Mesenchymal stem cell (in vitro differentiated cells and primary cell): ENCODE measurements around the gene MFNG.

Source experiments
- DNase-seq: peaks from one replicate; pipeline ENCODE4 v3.0.0-alpha.2; 2013
- H2AFZ ChIP-seq: one replicate; pipeline ENCODE4 v1.6.1; 2013; ENCODE audit warnings: low read depth, mild to moderate bottlenecking, control low read depth, inconsistent platforms, low read length, moderate library complexity
- H2AK5ac ChIP-seq: 2 replicates; pipeline ENCODE4 v1.6.1; 2013; ENCODE audit warnings: low read length, moderate library complexity, mild to moderate bottlenecking, inconsistent platforms; ENCODE audit not compliant: severe bottlenecking
- H2BK120ac ChIP-seq: one replicate; pipeline ENCODE4 v1.6.1; 2013; ENCODE audit warnings: low read depth, mild to moderate bottlenecking, inconsistent platforms, low read length, moderate library complexity
- H2BK12ac ChIP-seq, 2 experiments: one replicate each; pipeline ENCODE4 v1.6.1; 2013; ENCODE audit warnings: inconsistent platforms in 2 of 2, low read length in 2 of 2, mild to moderate bottlenecking in 2 of 2, moderate library complexity in 2 of 2, control low read depth in 1 of 2
- H2BK15ac ChIP-seq: one replicate; pipeline ENCODE4 v1.6.1; 2013; ENCODE audit warnings: mild to moderate bottlenecking, low read depth, inconsistent platforms; ENCODE audit not compliant: poor library complexity, severe bottlenecking
- H2BK5ac ChIP-seq: 2 replicates; pipeline ENCODE4 v1.6.1; 2013; ENCODE audit warnings: low read depth, mild to moderate bottlenecking, low read length, control low read depth, inconsistent platforms; ENCODE audit not compliant: poor library complexity, severe bottlenecking
- H3K14ac ChIP-seq, 2 experiments: one replicate each; pipeline ENCODE4 v1.6.1; 2013; ENCODE audit warnings: inconsistent platforms in 2 of 2, low read length in 2 of 2, control low read depth in 1 of 2, mild to moderate bottlenecking in 1 of 2, moderate library complexity in 1 of 2
- H3K18ac ChIP-seq, 2 experiments: one replicate each; pipeline ENCODE4 v1.6.1; 2013; ENCODE audit warnings: inconsistent platforms in 2 of 2, low read length in 2 of 2, control low read depth in 1 of 2, low read depth in 1 of 2, mild to moderate bottlenecking in 1 of 2
- H3K23ac ChIP-seq, 2 experiments: one replicate each; pipeline ENCODE4 v1.6.1; 2013; ENCODE audit warnings: inconsistent platforms in 2 of 2, low read length in 2 of 2, mild to moderate bottlenecking in 2 of 2, moderate library complexity in 2 of 2, control low read depth in 1 of 2
- H3K27ac ChIP-seq: 2 replicates; pipeline ENCODE4 v1.5.1; 2013; ENCODE audit warnings: mild to moderate bottlenecking, moderate library complexity, low read length, control low read depth, inconsistent platforms; ENCODE audit not compliant: poor library complexity, severe bottlenecking
- H3K27me3 ChIP-seq, 2 experiments: 2 replicates each; pipeline versions ENCODE4 v1.6.1 to v1.7.0; 2013; ENCODE audit warnings: low read length in 2 of 2, mild to moderate bottlenecking in 2 of 2, moderate library complexity in 2 of 2, control low read depth in 1 of 2, inconsistent platforms in 1 of 2; ENCODE audit not compliant: control insufficient read depth in 1 of 2, insufficient read depth in 1 of 2
- H3K36me3 ChIP-seq, 2 experiments: 2 replicates each; pipeline versions ENCODE4 v1.6.1 to v1.7.0; 2013; ENCODE audit warnings: low read length in 2 of 2, control low read depth in 1 of 2, inconsistent platforms in 1 of 2, low read depth in 1 of 2, mild to moderate bottlenecking in 1 of 2; ENCODE audit not compliant: insufficient read depth in 2 of 2, control insufficient read depth in 1 of 2
- H3K4ac ChIP-seq, 2 experiments: one replicate each; pipeline ENCODE4 v1.6.1; 2013; ENCODE audit warnings: inconsistent platforms in 2 of 2, low read length in 2 of 2, mild to moderate bottlenecking in 2 of 2, moderate library complexity in 2 of 2, control low read depth in 1 of 2, low read depth in 1 of 2
- H3K4me1 ChIP-seq: 2 replicates; pipeline ENCODE4 v1.6.1; 2013; ENCODE audit warnings: low read depth, low read length, control low read depth; ENCODE audit not compliant: control insufficient read depth, insufficient read depth
- H3K4me2 ChIP-seq: 2 replicates; pipeline ENCODE4 v1.6.1; 2013; ENCODE audit warnings: low read length, mild to moderate bottlenecking, inconsistent platforms; ENCODE audit not compliant: poor library complexity, severe bottlenecking
- H3K4me3 ChIP-seq, 2 experiments: 2 replicates each; pipeline versions ENCODE4 v1.5.1 to v1.7.0; 2013; ENCODE audit warnings: low read length in 2 of 2, mild to moderate bottlenecking in 2 of 2, control low read depth in 1 of 2, low read depth in 1 of 2; ENCODE audit not compliant: insufficient read depth in 1 of 2
- H3K79me1 ChIP-seq: replicated peaks from 2 replicates; pipeline ENCODE4 v1.6.1; 2013; ENCODE audit warnings: mild to moderate bottlenecking, control low read depth, low read length, inconsistent platforms; ENCODE audit not compliant: poor library complexity, severe bottlenecking
- H3K9ac ChIP-seq: 2 replicates; pipeline ENCODE4 v1.7.0; 2013; ENCODE audit warnings: mild to moderate bottlenecking, low read length, moderate library complexity
- H3K9me3 ChIP-seq: 2 replicates; pipeline ENCODE4 v1.7.0; 2013; ENCODE audit warnings: mild to moderate bottlenecking, low read length; ENCODE audit not compliant: control insufficient read depth
- H4K8ac ChIP-seq: one replicate; pipeline ENCODE4 v1.6.1; 2013; ENCODE audit warnings: inconsistent platforms, mild to moderate bottlenecking, low read length, moderate library complexity
- H4K91ac ChIP-seq: one replicate; pipeline ENCODE4 v1.6.1; 2013; ENCODE audit warnings: mild to moderate bottlenecking, low read length, inconsistent platforms
- WGBS: methylation state at CpG from one replicate; pipeline ENCODE4 v1.1.7; 2013; ENCODE audit warnings: mixed read lengths; 5-methylcytosine and 5-hydroxymethylcytosine counted together

MFNG gene

GRCh38 chr22:37525746-37526350 lies 39.7 kb upstream of the MFNG start:
- Histone ChIP-seq H2BK15ac (no peak overlapping the region), H2AK5ac (no peak overlapping the region), H3K14ac (no peak overlapping the region), H3K36me3 (no peaks in the 10 kb centered on the region), H2AFZ (no peak overlapping the region), H3K18ac (peak overlapping the region in 1 of 2 experiments; percentile 61), H2BK120ac (no peak overlapping the region), H2BK5ac (no peak overlapping the region), H2BK12ac (peak overlapping the region in 1 of 2 experiments; percentile 81), H3K4me3 (no peak overlapping the region), H3K4me1 (peaks cover 20% of the 10 kb centered on the region), H3K4ac (no peak overlapping the region), H3K9me3 (no peaks in the 10 kb centered on the region), H4K8ac (no peak overlapping the region), H3K23ac (no peak overlapping the region), H3K27ac (no peak overlapping the region), H3K4me2 (no peak overlapping the region), H3K27me3 (no peaks in the 10 kb centered on the region), H3K9ac (peak overlapping the region; percentile 50), H3K79me1 (no peaks in the 10 kb centered on the region), H4K91ac (no peak overlapping the region)
- WGBS = 73% methylated on average over 7 of the region's 7 CpGs
- no peak for DNase-seq

DNA sequence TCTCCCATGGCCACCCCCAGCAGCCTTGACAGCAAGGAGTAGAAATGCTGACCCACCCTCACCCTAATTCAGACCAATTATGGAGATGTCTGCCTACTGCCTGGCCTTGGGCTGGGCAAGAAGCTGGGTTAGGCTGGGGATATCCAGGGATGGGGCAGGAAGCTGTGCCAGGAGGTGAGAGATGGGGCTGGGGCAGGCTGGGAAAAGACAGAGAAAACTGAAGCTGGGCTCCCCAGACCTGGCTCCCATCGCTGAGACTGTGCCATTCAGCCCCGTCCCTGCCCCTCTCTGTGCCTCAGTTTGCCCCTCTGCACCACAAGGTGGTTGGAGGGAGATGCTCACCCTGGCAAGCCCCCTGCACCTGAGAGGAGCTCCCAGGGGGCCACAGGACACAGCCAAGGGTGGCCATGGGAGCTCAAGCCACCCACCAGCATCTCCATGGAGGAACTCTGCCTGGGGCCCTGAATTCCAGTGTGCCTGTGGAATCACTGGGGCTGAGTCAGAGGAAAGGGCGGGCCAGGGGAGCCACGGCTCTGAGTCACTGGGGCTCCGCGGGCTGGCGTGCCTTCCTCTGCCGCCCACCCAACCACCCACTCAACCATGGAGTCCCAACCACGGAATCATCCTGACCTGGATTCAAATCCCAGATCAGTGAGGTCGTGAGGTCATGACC lies 39.0 kb upstream of the MFNG start:
- H4K91ac ChIP-seq = peak overlapping the region; percentile 70
- peak overlapping the region; percentile 65 for H3K27ac ChIP-seq
- peak overlapping the region in 1 of 2 experiments; percentile 51 for H3K4me3 ChIP-seq
- peak overlapping the region; percentile 60 for H2BK15ac ChIP-seq
- H2AFZ ChIP-seq = no peak overlapping the region
- peak overlapping the region; percentile 16 to 58 for H3K4ac ChIP-seq
- DNase-seq = peak; percentile 87
- no peak overlapping the region for H2BK5ac ChIP-seq
- H3K9me3 ChIP-seq = no peaks in the 10 kb centered on the region
- H3K9ac ChIP-seq = peak overlapping the region; percentile 73
- no peaks in the 10 kb centered on the region for H3K36me3 ChIP-seq
- peaks cover 20% of the 10 kb centered on the region for H3K4me1 ChIP-seq
- H3K18ac ChIP-seq = peak overlapping the region; percentile 58 to 69
- no peaks in the 10 kb centered on the region for H3K79me1 ChIP-seq
- H2AK5ac ChIP-seq = peak overlapping the region; percentile 88
- H4K8ac ChIP-seq = peak overlapping the region; percentile 80
- H2BK120ac ChIP-seq = peak overlapping the region; percentile 29
- H3K27me3 ChIP-seq = no peaks in the 10 kb centered on the region
- peak overlapping the region in 1 of 2 experiments; percentile 30 for H3K14ac ChIP-seq
- WGBS = 27% methylated on average over 9 of the region's 10 CpGs
- H2BK12ac ChIP-seq = peak overlapping the region in 1 of 2 experiments; percentile 88
- no peak overlapping the region for H3K4me2 ChIP-seq
- no peak overlapping the region for H3K23ac ChIP-seq

DNA sequence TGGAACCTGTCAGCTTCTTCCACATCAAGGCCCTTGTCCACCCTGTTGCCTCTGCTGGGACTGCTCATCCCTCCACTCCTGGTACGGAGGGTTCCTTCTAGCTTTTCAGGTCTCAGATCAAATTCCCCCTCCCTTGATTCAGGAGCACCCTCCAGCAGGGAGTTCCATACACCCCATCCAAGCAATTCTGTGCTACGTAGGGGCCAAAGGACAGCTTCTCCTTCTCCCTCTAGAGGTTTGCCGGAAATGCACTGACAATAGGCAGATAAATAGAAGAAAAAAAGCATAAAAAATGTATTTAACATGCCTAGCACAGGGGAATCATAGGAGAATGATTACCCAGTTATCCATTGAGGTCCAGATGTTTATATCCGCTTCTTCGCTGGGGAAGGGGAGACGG lies 36.3 kb upstream of the MFNG start:
- H2BK12ac ChIP-seq = no peak overlapping the region
- H4K91ac ChIP-seq = no peak overlapping the region
- H2BK120ac ChIP-seq = no peak overlapping the region
- no peak overlapping the region for H3K18ac ChIP-seq
- H3K23ac ChIP-seq = no peak overlapping the region
- H3K36me3 ChIP-seq = no peaks in the 10 kb centered on the region
- no peaks in the 10 kb centered on the region for H3K9me3 ChIP-seq
- H3K14ac ChIP-seq = no peak overlapping the region
- peaks cover 36% of the 10 kb centered on the region for H3K4me1 ChIP-seq
- H2AK5ac ChIP-seq = peak overlapping the region; percentile 23
- no peak for DNase-seq
- no peak overlapping the region for H2BK5ac ChIP-seq
- H2AFZ ChIP-seq = no peak overlapping the region
- H3K27me3 ChIP-seq = no peaks in the 10 kb centered on the region
- H3K4me2 ChIP-seq = no peak overlapping the region
- no peak overlapping the region for H3K9ac ChIP-seq
- no peak overlapping the region for H3K4me3 ChIP-seq
- no peak overlapping the region for H3K4ac ChIP-seq
- no peak overlapping the region for H4K8ac ChIP-seq
- no peak overlapping the region for H2BK15ac ChIP-seq
- H3K27ac ChIP-seq = no peak overlapping the region
- WGBS = 98% methylated on average over 5 of the region's 6 CpGs
- H3K79me1 ChIP-seq = no peaks in the 10 kb centered on the region

- Histone ChIP-seq H3K9me3 (peaks cover 5% of the 10 kb centered on the region), H3K4ac (no peak overlapping the region), H3K79me1 (no peaks in the 10 kb centered on the region), H3K4me1 (peaks cover 31% of the 10 kb centered on the region), H4K91ac (peak overlapping the region; percentile 4), H4K8ac (no peak overlapping the region), H2AFZ (no peak overlapping the region), H3K9ac (no peak overlapping the region), H3K4me3 (no peak overlapping the region), H3K4me2 (no peak overlapping the region), H2BK12ac (no peak overlapping the region), H3K18ac (no peak overlapping the region), H3K23ac (no peak overlapping the region), H2AK5ac (no peak overlapping the region), H2BK120ac (no peak overlapping the region), H3K14ac (no peak overlapping the region), H3K36me3 (peaks cover 0 to 8% of the 10 kb centered on the region in 2 experiments), H2BK15ac (no peak overlapping the region), H2BK5ac (no peak overlapping the region), H3K27me3 (no peaks in the 10 kb centered on the region), H3K27ac (no peak overlapping the region)
- 94% methylated on average over 14 of the region's 14 CpGs for WGBS
- no peak for DNase-seq
These were observed 35.1 kb upstream of the MFNG start for GRCh38 chr22:37521236-37521739.
